ENCODE results near the gene PMFBP1. TPM values are rescaled to one million over a fixed set of nuclear protein-coding genes. Genes with fewer than 3 reads are reported as not detected.

PMFBP1 gene
- total RNA-seq, 1 experiment from 2014 or later: 2.7 TPM

DNA sequence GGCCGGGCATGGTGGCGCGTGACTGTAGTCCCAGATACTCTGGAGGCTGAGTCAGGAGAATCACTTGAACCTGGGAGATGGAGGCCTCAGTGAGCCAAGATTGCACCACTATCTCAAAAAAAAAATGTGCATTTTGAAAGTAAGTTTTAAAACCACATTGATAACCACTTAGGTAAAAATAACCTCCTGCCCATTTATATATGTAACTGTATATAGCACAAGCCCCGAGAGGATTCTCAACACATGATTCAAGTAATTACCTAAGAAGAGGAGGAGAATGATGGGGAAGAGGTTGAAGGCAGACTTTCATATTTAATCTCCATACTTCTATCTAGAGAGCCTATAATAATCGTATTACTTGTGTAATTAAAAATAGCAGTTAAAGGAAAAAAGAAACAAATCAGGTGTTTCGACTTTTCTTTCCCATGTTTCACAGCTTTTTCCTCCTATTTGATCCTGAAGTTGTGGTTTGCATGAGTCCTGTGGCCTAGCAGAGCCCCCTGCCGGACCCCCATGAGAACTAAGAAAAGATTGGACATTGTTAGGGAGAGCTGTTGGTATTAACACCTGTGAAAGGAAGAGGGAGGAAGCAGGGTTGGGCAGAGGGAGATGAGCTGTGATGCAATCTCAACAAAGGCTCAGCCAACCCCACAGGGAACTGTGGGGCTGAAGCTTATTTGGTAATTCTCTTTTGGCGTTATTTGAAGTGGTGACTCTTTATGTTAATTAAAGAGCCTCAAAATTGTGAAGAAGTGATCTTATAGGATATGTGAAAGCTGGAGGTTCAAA, 22.1 kb downstream of the PMFBP1 start:
- Histone ChIP-seq H4K20me1 (ENCODE audit: control insufficient read depth, insufficient read depth, insufficient read length) (no peaks in the 10 kb centered on the region), H3K4ac (ENCODE audit: low read depth, low read length) (no peak overlapping the region), H4K91ac (ENCODE audit: insufficient read length, low read depth, low read length) (no peak overlapping the region), H3K56ac (ENCODE audit: insufficient read length, low read depth, low read length) (no peak overlapping the region), H2BK12ac (ENCODE audit: insufficient read length, low read depth, low read length) (no peak overlapping the region), H3K27ac (ENCODE audit: insufficient read length, low read depth, low read length) (no peak overlapping the region), H3K27me3 (ENCODE audit: insufficient read depth, low read length) (no peaks in the 10 kb centered on the region), H2BK20ac (ENCODE audit: low read depth, low read length, poor library complexity, severe bottlenecking) (no peak overlapping the region), H3K18ac (ENCODE audit: insufficient read length, low read depth, low read length) (no peak overlapping the region), H3K4me1 (ENCODE audit: insufficient read depth, low read length) (no peaks in the 10 kb centered on the region), H3K79me1 (ENCODE audit: insufficient read depth, low read depth, low read length, poor library complexity, severe bottlenecking) (no peaks in the 10 kb centered on the region), H2BK5ac (ENCODE audit: insufficient read length, low read length) (no peak overlapping the region), H4K8ac (replicated peaks; ENCODE audit: insufficient read length, low read depth, low read length) (no peak overlapping the region), H3T11ph (ENCODE audit: low read length) (no peak overlapping the region), H2BK15ac (ENCODE audit: low read depth, low read length) (no peak overlapping the region), H3K23ac (ENCODE audit: insufficient read length, low read depth, low read length) (no peak overlapping the region), H2BK120ac (ENCODE audit: low read depth, low read length, poor library complexity, severe bottlenecking) (no peak overlapping the region), H3K9me3 (ENCODE audit: control insufficient read depth, low read depth, low read length) (no peaks in the 10 kb centered on the region), H3K14ac (ENCODE audit: insufficient read depth, low read length) (no peak overlapping the region), H2AFZ (ENCODE audit: low read length) (no peak overlapping the region), H3K79me2 (ENCODE audit: insufficient read depth, low read length) (no peaks in the 10 kb centered on the region), H2AK5ac (ENCODE audit: insufficient read length, low read length) (no peak overlapping the region), H3K9ac (ENCODE audit: extremely low read depth, insufficient read length, low read length) (no peak overlapping the region), H4K5ac (ENCODE audit: insufficient read length, low read depth, low read length) (no peak overlapping the region), H3K23me2 (ENCODE audit: insufficient read length, low read depth, low read length, poor library complexity, severe bottlenecking) (no peaks in the 10 kb centered on the region), H3K4me2 (ENCODE audit: insufficient read depth, insufficient read length, low read length) (no peak overlapping the region)
- H3K27ac Mint-ChIP-seq: peak overlapping the region in 2 of 3 experiments; percentile 26 to 46; a peak in 2 of 7 replicates
- TF ChIP-seq, protein P1, sequence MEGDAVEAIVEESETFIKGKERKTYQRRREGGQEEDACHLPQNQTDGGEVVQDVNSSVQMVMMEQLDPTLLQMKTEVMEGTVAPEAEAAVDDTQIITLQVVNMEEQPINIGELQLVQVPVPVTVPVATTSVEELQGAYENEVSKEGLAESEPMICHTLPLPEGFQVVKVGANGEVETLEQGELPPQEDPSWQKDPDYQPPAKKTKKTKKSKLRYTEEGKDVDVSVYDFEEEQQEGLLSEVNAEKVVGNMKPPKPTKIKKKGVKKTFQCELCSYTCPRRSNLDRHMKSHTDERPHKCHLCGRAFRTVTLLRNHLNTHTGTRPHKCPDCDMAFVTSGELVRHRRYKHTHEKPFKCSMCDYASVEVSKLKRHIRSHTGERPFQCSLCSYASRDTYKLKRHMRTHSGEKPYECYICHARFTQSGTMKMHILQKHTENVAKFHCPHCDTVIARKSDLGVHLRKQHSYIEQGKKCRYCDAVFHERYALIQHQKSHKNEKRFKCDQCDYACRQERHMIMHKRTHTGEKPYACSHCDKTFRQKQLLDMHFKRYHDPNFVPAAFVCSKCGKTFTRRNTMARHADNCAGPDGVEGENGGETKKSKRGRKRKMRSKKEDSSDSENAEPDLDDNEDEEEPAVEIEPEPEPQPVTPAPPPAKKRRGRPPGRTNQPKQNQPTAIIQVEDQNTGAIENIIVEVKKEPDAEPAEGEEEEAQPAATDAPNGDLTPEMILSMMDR (conservative IDR thresholded peaks at IDR 0.05): peak; percentile 66
- no peaks in the 10 kb centered on the region; a peak in 1 of 5 replicates for H3K9me3 Mint-ChIP-seq
- WGBS (ENCODE audit: extremely low coverage, insufficient read length, low lambda C conversion rate): no CpG with 5 or more reads among the region's 8 CpGs
- peak; percentile 59 for DNase-seq
- H3K27me3 Mint-ChIP-seq (ENCODE audit: low read depth): peaks cover 5% of the 10 kb centered on the region
- H3K4me1 Mint-ChIP-seq: peaks cover 8 to 9% of the 10 kb centered on the region in 2 experiments
- no peaks in the 10 kb centered on the region for H3K36me3 Mint-ChIP-seq (ENCODE audit: insufficient read depth in 1 of 3, low read depth in 3 of 3)
- no peak overlapping the region for H3K4me3 Mint-ChIP-seq
